Retina (tissue), 1 donor: ENCODE data around the gene TMEM187.

Experiments used
- DNase-seq: peaks from one replicate; pipeline ENCODE4 v3.0.0-alpha.2; 2016

TMEM187 gene

DNA sequence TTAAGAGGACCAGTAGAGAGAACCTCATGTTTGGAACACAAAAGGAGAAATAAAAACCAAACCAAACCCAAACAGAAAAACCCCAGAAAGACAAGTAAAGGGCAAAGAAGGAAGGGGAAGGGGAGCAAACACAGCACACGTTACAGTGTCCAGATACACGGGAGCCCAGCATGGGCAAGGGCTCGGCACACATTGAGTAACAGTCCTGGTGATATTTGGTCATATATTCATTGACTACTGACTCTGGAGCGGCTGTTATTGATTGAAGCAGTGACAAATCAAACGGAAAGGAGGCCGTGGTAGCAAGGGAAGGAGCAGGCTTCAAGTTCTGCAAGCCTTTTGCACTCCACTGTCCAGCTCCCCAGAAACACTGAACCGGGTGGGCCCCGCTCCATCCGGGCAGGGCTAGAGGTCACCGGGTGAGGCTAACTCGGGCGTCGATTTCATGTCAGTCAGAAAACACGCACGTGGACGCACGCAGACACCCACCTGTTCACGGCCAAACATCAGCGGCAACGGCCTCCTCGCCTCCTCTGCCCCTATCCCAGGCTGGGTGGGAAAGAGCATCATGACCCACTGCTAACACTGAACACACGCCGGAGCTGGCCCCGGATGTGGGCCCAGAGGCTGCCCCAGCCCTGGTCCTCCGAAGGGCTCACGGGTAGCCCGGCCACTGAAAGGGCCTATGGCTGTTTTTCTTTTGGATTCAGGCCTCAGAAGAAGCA is 50.9 kb downstream of the TMEM187 start:
- DNase-seq: no peak

DNA sequence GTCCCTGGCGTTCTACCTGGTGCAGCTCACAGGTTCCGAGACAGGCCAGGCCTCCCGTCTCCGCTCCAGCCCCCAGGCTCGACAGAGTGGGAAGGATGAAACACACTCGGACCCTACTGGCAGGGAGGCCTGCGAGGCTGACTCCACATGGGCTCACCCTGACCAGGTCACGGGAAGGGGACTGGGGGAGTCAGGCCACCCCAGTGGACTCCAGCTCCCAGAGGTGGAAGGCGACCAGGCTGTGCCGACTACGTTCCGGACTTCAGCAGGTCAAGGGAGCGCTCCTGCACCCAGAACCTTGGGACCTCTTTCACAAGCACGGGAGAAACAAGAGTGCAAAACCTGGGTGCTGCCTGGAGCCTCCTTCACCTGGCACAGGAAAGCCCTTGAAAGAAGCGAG is 51.7 kb downstream of the TMEM187 start:
- DNase-seq: no peak

DNA sequence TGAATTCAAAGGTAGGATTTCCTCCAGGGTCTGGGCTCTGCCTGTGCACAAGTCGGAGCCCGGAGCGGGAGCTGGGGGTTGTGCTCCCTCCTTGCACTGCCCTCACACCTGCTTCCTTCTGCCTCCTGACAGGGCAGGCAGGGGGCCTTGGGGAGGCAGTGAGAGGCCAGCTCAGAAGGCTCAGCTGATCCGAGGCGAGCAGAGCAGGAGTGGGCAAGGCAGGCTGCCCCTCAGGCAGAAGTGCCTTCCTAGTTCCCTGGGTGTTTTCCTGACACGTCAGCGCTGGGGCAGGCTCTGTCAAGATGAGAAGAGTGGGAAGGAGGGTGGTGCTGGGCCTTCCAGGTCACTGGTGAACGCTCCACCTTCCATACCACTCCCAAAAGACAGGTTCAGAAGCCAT is 52.7 kb downstream of the TMEM187 start:
- no peak for DNase-seq

DNA sequence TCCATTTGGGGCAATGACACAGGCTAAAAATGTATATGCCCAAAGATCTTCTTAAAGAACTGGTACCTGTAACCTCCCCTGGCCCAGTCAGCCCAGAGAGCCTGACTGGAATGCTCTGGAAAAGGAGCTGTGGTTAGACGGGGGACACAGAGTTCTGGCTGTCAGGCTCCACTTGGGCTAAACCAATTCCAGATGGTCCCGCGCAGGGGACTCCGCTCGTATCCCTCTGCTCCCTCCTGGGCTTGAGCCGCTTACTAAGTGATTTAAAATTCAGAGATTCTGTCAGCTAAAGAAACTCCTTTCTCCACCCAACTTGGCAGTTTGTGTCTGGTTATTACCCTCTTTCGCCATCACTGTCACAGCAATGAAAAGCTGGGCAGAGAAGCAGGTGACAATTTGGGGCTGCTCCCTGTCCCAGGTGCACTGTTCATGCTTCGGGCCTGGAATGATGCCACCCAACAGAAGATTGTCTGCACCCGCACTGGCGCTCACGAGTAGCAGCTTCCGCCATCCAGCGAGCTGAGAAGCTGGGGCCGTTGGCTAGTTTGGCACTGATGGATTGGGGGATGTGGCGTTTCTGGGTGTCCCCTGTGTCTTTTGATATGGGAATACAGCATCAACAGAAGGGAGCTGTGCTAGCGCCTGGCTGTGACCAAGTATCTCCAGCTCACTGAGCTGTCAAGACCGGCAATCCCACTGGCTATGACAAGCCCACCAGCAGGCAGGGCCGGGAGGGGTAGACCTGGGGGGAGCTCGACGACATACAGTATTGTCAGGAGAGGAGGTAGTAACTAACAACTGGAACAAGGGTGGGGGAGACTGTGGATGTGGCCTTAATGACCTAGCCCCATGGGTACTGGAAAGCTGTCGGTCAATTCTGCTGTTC is 53.8 kb downstream of the TMEM187 start:
- peak; percentile 60 for DNase-seq

- peak; percentile 51 for DNase-seq
These were observed 54.5 kb downstream of the TMEM187 start for GRCh38 chrX:154027022-154027402.

DNA sequence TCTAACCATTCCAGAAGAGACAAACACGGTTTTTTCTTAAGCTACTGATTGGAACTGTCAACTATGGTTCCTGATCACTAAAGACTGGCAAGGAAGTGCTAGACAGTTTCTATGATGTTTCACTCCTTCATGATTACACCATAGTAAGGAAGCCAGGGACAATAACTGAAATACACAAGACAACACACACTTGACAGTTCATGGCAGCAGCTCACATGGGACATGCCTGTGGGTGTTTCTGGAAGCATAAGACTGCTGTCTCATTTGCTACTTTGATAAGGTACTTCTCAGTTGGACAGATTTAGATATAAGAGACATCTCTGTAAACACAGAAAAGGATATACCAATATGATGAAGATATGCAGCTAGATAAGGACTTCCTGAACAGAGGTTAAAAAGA is 55.4 kb downstream of the TMEM187 start:
- no peak for DNase-seq

GRCh38 chrX:154028502-154029184 is 56.1 kb downstream of the TMEM187 start:
- no peak for DNase-seq

DNA sequence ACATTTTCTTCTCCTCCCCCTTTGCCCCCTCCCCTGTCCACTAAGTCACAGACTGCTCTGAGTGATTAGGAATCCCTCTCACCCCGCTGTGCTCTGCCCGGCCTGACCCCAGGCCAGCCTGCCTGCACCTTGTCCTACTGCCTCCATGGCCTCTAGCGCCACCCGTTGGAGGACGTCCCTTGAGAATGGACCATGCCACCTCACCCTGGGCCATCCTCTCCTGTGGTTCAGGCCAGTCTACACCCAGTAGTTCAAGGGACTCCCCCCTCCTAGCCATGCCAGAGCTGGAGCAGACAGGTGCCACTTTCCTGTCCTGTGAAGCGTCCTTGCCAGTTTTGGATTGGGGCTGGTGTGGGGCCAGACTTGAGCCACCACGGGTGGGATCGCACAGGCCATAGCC is 56.9 kb downstream of the TMEM187 start:
- no peak for DNase-seq

DNA sequence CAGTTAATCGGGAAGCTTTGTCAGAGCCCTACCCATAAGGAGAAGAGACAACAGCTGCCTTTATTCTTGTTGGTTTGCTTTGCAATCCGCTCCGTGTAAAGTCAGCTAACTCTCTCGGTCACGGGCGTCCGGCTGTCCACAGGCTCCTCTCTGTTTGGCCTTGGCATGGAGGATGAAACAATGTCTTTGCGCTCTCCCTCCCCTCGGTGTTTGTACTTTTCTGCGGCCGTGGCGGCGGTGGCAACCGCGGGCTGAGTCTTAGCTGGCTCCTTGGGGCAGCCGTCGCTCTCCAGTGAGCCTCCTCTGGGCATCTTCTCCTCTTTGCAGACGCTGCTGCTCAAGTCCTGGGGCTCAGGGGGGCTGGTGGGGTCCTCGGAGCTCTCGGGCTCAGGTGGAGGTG is 57.7 kb downstream of the TMEM187 start:
- DNase-seq: no peak

- DNase-seq: no peak
These were observed 58.3 kb downstream of the TMEM187 start for GRCh38 chrX:154030715-154031305.

DNA sequence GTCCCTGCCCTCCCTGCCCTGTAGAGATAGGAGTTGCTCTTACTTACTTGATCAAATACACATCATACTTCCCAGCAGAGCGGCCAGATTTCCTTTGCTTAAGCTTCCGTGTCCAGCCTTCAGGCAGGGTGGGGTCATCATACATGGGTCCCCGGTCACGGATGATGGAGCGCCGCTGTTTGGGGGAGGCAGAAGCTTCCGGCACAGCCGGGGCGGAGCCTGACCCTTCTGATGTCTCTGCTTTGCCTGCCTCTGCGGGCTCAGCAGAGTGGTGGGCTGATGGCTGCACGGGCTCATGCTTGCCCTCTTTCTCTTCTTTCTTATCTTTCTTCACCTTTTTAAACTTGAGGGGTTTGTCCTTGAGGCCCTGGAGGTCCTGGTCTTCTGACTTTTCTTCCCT is 59.6 kb downstream of the TMEM187 start:
- DNase-seq: no peak

GRCh38 chrX:154032653-154033052 is 60.1 kb downstream of the TMEM187 start:
- no peak for DNase-seq
